HL-60/S4 (cell line): ENCODE data around the gene SYT1.
"Not testable (repeated sequence)": the region's sequence is repeated elsewhere in the genome, so short reads cannot be mapped to it uniquely, and the experiment has no call there.

Experiments used
- in situ Hi-C: fragments of 300-500 bp; cut with MboI; formaldehyde crosslinking; loops from 2 replicates; pipeline ENCODE4 v1.14.3; 2022; ENCODE audit warnings: low sequenced_read_pairs

SYT1 gene

GRCh38 chr12:78966062-78966461 is 101.5 kb downstream of the SYT1 start:
- in situ Hi-C loops, result no loop called here

GRCh38 chr12:78966926-78967325 is 102.4 kb downstream of the SYT1 start:
- in situ Hi-C loops, result no loop called here

DNA sequence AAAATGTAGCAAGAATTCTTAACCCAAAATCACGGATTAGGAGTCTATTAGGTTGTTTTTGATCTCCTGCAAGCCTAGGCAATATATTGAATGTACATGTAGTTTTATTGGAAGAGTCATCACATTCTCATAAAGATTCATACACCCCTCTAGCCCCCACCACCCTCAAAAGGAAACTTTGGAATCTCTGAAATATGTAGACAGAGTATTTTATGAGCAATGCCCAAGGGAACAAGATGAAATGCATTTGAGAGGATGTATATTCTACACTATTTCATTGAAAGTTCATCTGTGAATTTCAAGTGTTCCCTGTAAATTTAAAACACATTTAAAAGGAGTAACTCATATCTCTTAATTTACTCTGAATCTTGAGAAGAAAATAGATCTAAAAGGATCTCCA is 103.7 kb downstream of the SYT1 start:
- in situ Hi-C loops, result no loop called here

DNA sequence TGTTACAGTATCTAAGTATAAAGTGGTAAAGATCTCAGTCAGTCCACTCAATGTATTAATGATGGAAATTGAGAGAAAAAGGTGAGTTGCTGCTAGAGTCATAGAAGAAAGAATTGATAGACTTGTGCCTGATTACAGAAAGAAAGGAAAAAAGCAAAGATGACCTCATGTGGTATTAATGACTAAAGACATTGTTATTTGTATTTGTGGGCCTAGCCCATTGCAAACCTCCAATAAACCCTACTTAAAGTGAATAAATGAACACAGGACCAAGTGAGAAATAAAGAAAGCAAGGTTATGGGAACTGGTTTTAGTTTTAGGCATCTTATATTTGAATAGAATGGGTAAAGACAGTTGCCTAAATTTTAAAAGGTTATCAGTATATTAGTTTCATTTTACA is 105.5 kb downstream of the SYT1 start:
- in situ Hi-C loops, result no loop called here

DNA sequence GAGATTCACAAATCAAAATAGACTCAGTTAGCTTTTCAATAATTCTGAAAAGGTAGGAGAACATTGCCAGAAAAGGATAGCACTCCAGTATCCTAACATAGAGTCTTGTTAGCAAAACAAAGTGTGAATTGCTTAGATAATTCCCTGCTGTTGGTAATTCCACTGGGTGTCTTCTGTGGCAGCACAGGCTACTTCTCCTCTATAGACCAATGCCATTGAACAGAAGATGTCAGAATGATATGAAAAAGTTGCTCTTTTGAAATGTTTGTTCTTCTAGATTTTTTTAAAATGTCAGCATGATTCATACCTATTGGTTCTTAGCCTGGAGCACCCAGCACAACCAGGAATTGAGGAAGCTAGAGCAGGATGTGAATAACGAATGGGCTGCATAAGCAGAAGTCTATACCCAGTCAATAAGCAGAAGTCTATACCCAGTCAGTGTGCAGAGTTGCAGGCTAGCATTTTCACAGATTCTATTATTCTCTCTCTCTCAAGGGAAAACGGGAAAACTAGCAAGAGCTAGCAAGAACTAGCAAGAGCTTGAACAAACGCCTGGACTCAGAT is 112.8 kb downstream of the SYT1 start:
- in situ Hi-C loops, result no loop called here

- in situ Hi-C loops, result no loop called here
Observed at GRCh38 chr12:78994168-78994791, 129.7 kb downstream of the SYT1 start.

DNA sequence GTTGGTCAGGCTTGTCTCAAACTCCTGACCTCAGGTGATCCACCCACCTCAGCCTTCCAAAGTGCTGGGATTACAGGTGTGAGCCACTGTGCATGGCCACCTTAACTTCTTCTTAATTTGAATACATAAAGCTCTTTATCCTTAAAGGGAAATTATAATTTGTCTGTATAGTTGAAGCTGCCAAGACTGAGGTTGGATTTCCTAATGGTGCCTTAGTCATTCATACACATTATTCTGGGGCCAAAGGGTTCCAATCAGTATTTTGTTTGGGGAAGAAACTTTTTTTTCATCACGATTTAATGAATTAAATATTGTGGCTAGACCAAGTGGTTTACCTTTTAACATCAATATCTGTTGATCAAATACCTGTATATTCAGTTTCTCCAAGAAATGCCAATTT is 135.9 kb downstream of the SYT1 start:
- in situ Hi-C loops, result no loop called here

DNA sequence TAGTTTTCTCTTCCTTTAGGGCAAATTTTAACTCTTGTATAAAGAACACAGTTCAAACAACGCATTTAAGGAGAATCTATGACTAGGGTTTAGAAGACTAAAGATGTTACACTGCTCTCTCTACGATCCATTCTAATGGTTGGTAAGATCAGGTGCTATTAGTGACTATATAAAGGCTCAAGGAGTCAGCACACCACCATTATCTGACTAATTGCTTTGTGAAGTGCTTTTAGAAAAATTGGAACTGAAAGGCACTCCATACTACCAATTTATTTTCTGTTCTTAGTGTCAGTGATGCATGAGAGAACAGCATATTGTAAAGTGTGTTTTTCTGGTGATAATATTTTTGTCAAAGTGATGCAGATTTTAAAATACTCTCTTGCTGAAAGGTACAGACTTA is 136.8 kb downstream of the SYT1 start:
- in situ Hi-C loops, result no loop called here

- in situ Hi-C loops, result no loop called here
Observed at GRCh38 chr12:79006306-79006705, 141.7 kb downstream of the SYT1 start.

GRCh38 chr12:79008591-79008990 is 144.0 kb downstream of the SYT1 start:
- in situ Hi-C loops, result no loop called here

GRCh38 chr12:79012636-79013035 is 148.1 kb downstream of the SYT1 start:
- in situ Hi-C loops, result no loop called here

DNA sequence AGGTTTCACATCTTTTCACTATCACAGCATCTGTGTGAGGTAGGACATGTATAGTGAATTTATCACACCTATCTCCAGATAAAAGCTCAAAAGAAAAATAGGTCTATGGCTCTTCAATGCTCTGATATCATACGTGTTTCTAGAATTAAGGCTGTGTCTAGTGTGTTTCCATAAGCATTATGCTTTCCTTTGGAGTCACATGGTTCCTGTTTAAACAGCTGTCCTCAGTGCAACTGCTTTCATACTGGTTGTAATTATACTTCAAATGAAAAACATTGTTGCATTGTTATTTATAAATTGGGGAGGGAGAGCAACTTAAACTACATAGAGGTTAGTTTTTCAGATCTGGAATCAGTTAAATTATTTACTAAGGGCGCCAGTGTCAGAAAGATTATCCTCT is 151.6 kb downstream of the SYT1 start:
- in situ Hi-C loops, result no loop called here

- in situ Hi-C loops, result no loop called here
Observed at GRCh38 chr12:79019672-79020071, 155.1 kb downstream of the SYT1 start.

DNA sequence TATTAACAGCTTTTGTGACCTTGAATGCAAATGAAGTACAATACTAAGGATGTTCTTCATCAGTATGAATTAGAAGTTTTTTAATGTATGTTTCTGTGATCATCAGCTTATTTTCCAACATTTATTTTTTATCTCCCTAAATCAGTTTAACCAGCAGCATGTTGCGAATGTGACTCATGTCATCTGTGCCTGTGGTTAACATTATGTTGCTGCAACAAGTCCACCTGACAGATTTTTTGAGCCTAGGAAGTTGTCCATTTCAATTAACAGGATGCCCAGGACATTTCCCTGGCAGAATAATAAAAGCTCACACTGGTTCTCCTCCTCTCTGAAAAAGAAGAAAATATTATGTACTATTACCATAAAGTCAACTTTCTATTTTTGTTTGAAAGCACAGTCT is 155.5 kb downstream of the SYT1 start:
- in situ Hi-C loops, result no loop called here

DNA sequence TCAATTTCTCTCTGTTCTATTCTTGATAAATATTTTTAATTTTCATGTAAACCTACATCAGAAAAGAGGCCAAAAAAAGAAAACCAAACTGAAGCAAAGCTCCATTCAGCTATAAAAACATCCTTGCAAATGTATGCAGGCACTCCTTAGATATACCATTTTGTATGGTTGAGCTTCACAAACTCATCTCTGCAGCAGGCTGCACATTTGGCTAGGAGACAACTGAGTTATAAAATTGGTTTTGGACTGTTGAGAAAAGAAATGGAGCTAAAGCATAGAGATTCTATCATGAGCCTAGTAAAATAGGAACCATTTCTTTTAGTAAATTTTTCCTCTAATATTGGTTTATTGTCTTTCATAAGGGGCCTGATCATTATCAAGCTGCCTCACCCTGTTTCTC is 156.4 kb downstream of the SYT1 start:
- in situ Hi-C loops, result no loop called here

DNA sequence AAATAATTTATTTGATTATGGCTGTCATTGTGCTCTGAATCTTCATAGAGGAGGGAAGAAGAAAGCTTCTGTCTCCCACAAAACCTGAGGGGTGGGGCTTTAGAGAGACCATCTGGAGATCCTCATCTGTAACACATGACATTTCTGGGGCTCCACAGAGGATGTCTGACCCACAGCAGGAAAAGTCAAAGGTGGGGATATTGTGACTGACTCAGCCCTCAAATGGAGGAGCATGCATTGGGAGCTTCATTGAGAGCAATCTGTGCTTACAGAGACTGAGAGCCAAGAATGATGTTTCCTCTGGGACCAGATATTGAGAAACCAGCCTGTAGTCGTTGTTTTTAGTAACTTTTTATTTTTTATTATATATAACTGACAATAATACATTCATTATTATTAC is 158.7 kb downstream of the SYT1 start:
- in situ Hi-C loops, result no loop called here

DNA sequence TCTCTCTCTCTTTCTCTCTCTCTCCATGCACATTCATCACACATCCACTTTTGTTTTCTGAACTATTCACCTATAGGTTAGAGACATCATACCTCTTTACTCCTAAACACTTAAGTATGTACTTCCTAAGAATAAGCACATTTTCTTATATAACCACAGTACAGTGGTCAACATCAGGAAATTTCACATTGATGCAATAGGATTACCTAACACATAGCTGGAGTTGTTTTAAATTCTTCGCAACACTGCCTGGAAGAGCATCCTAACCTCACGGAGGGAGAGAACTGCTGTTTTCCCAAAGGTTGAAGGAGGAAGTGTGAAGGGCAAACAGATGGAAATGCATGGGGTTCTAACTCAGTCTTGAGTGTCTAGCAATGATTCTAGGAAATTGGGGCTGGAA is 159.2 kb downstream of the SYT1 start:
- in situ Hi-C loops, result no loop called here

DNA sequence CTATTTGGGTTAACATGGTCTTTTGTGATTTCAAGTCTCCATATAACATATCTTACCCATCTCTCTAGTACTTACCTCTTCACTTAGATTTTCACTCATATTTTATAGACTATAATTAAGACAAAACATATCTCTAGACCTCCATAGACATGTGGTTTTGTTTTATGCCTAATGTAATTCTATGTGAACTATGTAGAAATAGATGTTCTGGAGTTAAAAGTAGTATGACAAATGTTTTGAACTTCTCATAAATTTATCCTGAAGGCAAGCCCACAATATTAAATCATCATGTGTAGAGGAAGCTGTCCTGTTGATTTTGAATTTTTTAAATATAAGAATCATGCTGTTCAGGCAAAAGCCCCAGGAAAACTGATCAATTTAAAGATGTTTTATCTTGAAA is 169.2 kb downstream of the SYT1 start:
- in situ Hi-C loops, result no loop called here

- in situ Hi-C loops, result not testable (repeated sequence)
Observed at GRCh38 chr12:79044748-79045147, 180.2 kb downstream of the SYT1 start.

GRCh38 chr12:79045149-79045703 is 180.7 kb downstream of the SYT1 start:
- in situ Hi-C loops, result not testable (repeated sequence)

GRCh38 chr12:79046021-79046420 is 181.4 kb downstream of the SYT1 start:
- in situ Hi-C loops, result no loop called here

GRCh38 chr12:79048962-79049361 is 184.4 kb downstream of the SYT1 start:
- in situ Hi-C loops, result no loop called here

DNA sequence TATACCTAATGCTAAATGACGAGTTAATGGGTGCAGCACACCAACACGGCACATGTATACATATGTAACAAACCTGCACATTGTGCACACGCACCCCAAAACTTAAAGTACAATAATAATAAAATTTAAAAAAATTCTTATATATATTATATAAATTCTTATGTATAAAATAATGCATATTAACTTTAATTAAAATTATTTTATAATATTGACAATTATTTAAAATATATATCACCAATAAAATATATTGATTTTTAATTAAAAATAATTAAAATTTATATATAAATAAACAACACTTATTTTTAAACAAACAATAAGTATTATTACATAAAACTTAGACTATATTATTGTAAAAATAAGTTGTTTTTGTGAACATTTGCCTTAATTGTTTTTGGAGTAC is 188.8 kb downstream of the SYT1 start:
- in situ Hi-C loops, result no loop called here
